ENCODE data around the gene EID3. TPM values are rescaled to one million over a fixed set of nuclear protein-coding genes. Genes with fewer than 3 reads are reported as not detected.
"Not testable (repeated sequence)": the region's sequence is repeated elsewhere in the genome, so short reads cannot be mapped to it uniquely, and the experiment has no call there.

EID3 gene
- total RNA-seq, 6 experiments from 2014 or later, result 2.2 to 4.4 (median 4.1) TPM

- no peak for TF ChIP-seq CTCF (IDR thresholded peaks at IDR 0.05)
- no peak for DNase-seq
Observed at GRCh38 chr12:104291867-104292524, 11.5 kb upstream of the EID3 start.

GRCh38 chr12:104292872-104293794 lies 10.4 kb upstream of the EID3 start:
- no peak for DNase-seq
- Mint-ChIP-seq H3K27ac (peak overlapping the region; percentile 55), H3K4me1 (ENCODE audit: low read depth) (peaks cover 67% of the 10 kb centered on the region), H3K9me3 (peaks cover 9% of the 10 kb centered on the region), H3K4me3 (peak overlapping the region; percentile 44), H3K36me3 (ENCODE audit: low read depth) (peaks cover 79% of the 10 kb centered on the region), H3K27me3 (ENCODE audit: insufficient read depth) (peaks cover 46% of the 10 kb centered on the region)
- no peak for TF ChIP-seq CTCF (IDR thresholded peaks at IDR 0.05)

More at GRCh38 chr12:104291867-104292524, 11.5 kb upstream of the EID3 start:
- Mint-ChIP-seq H3K36me3 (ENCODE audit: low read depth) (peaks cover 82% of the 10 kb centered on the region), H3K4me1 (ENCODE audit: low read depth) (peaks cover 58% of the 10 kb centered on the region), H3K4me3 (peak overlapping the region; percentile 44), H3K27me3 (ENCODE audit: insufficient read depth) (peaks cover 51% of the 10 kb centered on the region), H3K27ac (peak overlapping the region; percentile 55), H3K9me3 (peaks cover 21% of the 10 kb centered on the region)

GRCh38 chr12:104294158-104294859 lies 9.2 kb upstream of the EID3 start:
- Mint-ChIP-seq H3K27me3 (ENCODE audit: insufficient read depth) (peaks cover 45% of the 10 kb centered on the region), H3K27ac (peak overlapping the region; percentile 55), H3K36me3 (ENCODE audit: low read depth) (peaks cover 79% of the 10 kb centered on the region), H3K4me3 (peak overlapping the region; percentile 44), H3K4me1 (ENCODE audit: low read depth) (peaks cover 79% of the 10 kb centered on the region)
- peak; percentile 60 for TF ChIP-seq CTCF (IDR thresholded peaks at IDR 0.05)
- H3K9me3 Mint-ChIP-seq, DNase-seq: not testable (repeated sequence)

- peaks cover 87% of the 10 kb centered on the region for H3K4me1 Mint-ChIP-seq (ENCODE audit: low read depth)
- H3K9me3 Mint-ChIP-seq, result no peaks in the 10 kb centered on the region; the same call in 1 of the 2 replicates
- peak overlapping the region; percentile 44 for H3K4me3 Mint-ChIP-seq
- H3K27ac Mint-ChIP-seq, result peak overlapping the region; percentile 55
- no peak for DNase-seq
- peaks cover 83% of the 10 kb centered on the region for H3K36me3 Mint-ChIP-seq (ENCODE audit: low read depth)
- peaks cover 51% of the 10 kb centered on the region for H3K27me3 Mint-ChIP-seq (ENCODE audit: insufficient read depth)
- TF ChIP-seq CTCF (IDR thresholded peaks at IDR 0.05), result no peak
Observed at GRCh38 chr12:104294927-104295668, 8.4 kb upstream of the EID3 start.

GRCh38 chr12:104295954-104296353 lies 7.6 kb upstream of the EID3 start:
- Mint-ChIP-seq H3K27ac (peak overlapping the region; percentile 55), H3K4me1 (ENCODE audit: low read depth) (peaks cover 92% of the 10 kb centered on the region), H3K36me3 (ENCODE audit: low read depth) (peaks cover 81% of the 10 kb centered on the region), H3K4me3 (peak overlapping the region; percentile 48; the same call in 1 of the 2 replicates), H3K9me3 (no peaks in the 10 kb centered on the region; the same call in 1 of the 2 replicates), H3K27me3 (ENCODE audit: insufficient read depth) (peaks cover 57% of the 10 kb centered on the region)
- no peak for TF ChIP-seq CTCF (IDR thresholded peaks at IDR 0.05)
- no peak for DNase-seq
